GM18505 (cell line): ENCODE measurements around the gene NATD1.

Experiments used
- ATAC-seq: cut with Tn5 transposase; IDR thresholded peaks from one replicate; pipeline ENCODE4 v1.9.1; 2021; ENCODE audit not compliant: unreplicated experiment
- POLR2A ChIP-seq: IDR thresholded peaks from 4 replicates; pipeline ENCODE4 v1.6.1; 2011; ENCODE audit warnings: borderline replicate concordance; ENCODE audit not compliant: insufficient read depth, insufficient read length; ENCODE audit errors: extremely low read depth

NATD1 gene

GRCh38 chr17:21277332-21277731 lies 24.1 kb upstream of the NATD1 start:
- TF ChIP-seq POLR2A = no peak
- no peak for ATAC-seq

- no peak for TF ChIP-seq POLR2A
- ATAC-seq = no peak
Measured at GRCh38 chr17:21276264-21276588, 23.0 kb upstream of the NATD1 start.

GRCh38 chr17:21275579-21276263 lies 22.5 kb upstream of the NATD1 start:
- TF ChIP-seq POLR2A = peak; percentile 72
- peak; percentile 93 for ATAC-seq

GRCh38 chr17:21275047-21275578 lies 21.9 kb upstream of the NATD1 start:
- ATAC-seq = peak; percentile 2
- TF ChIP-seq POLR2A = no peak

GRCh38 chr17:21272881-21273792 lies 19.9 kb upstream of the NATD1 start:
- no peak for TF ChIP-seq POLR2A

GRCh38 chr17:21272250-21272649 lies 19.0 kb upstream of the NATD1 start:
- TF ChIP-seq POLR2A = no peak
- no peak for ATAC-seq

More at GRCh38 chr17:21272881-21273792, 19.9 kb upstream of the NATD1 start:
- ATAC-seq = no peak

- no peak for TF ChIP-seq POLR2A
Measured at GRCh38 chr17:21271454-21272183, 18.4 kb upstream of the NATD1 start.

GRCh38 chr17:21269394-21269793 lies 16.2 kb upstream of the NATD1 start:
- no peak for ATAC-seq
- no peak for TF ChIP-seq POLR2A

More at GRCh38 chr17:21271454-21272183, 18.4 kb upstream of the NATD1 start:
- ATAC-seq = no peak

- TF ChIP-seq POLR2A = no peak
- ATAC-seq = no peak
Measured at GRCh38 chr17:21268596-21269188, 15.5 kb upstream of the NATD1 start.

- no peak for ATAC-seq
- TF ChIP-seq POLR2A = no peak
Measured at GRCh38 chr17:21263376-21263775, 10.2 kb upstream of the NATD1 start.

GRCh38 chr17:21262259-21262993 lies 9.2 kb upstream of the NATD1 start:
- no peak for TF ChIP-seq POLR2A
- no peak for ATAC-seq

- ATAC-seq = no peak
- no peak for TF ChIP-seq POLR2A
Measured at GRCh38 chr17:21258593-21258992, 5.4 kb upstream of the NATD1 start.
